ENCODE results near the gene TRIM47. TPM values are rescaled to one million over a fixed set of nuclear protein-coding genes. Genes with fewer than 3 reads are reported as not detected.

TRIM47 gene
- total RNA-seq, 1 experiment from 2014 or later, result 2.5 TPM

DNA sequence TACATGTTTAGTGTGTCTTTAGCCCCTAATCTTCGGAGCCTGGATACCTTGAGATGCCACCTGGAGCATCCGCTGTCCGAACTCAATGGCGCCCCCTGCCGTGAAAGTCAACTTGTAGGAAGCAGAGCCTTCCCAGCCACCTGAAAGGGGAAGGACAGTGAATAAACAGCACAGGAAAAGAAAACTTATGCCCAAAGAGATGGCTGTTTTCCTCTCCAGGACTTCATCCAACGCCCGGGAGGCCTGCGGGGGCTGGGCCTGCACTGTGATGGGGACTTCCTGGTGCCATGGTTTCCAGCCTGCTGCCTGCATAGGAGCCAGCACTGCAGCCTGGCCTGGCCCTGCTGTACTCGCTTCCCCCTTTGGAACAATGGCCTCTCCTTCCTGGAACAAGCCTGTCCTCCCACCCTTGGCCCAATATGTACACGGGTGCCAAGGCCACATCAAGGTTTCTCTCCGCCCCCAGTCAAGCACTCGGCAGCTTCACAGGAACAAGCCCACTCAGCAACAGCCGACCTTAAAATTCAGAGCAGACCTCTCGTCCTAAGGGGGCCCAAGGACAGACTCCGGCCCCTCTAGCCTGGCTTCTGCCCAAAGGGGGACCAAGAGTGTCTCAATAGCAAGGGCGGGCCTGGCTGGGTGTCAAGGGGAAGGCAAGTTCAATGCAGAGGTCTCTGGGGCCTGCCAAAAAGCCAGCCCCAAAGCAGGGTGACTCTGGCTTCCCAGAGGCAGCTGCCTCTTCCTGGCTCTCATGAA lies 29.7 kb downstream of the TRIM47 start:
- TF ChIP-seq, protein P1, sequence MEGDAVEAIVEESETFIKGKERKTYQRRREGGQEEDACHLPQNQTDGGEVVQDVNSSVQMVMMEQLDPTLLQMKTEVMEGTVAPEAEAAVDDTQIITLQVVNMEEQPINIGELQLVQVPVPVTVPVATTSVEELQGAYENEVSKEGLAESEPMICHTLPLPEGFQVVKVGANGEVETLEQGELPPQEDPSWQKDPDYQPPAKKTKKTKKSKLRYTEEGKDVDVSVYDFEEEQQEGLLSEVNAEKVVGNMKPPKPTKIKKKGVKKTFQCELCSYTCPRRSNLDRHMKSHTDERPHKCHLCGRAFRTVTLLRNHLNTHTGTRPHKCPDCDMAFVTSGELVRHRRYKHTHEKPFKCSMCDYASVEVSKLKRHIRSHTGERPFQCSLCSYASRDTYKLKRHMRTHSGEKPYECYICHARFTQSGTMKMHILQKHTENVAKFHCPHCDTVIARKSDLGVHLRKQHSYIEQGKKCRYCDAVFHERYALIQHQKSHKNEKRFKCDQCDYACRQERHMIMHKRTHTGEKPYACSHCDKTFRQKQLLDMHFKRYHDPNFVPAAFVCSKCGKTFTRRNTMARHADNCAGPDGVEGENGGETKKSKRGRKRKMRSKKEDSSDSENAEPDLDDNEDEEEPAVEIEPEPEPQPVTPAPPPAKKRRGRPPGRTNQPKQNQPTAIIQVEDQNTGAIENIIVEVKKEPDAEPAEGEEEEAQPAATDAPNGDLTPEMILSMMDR (IDR thresholded peaks at IDR 0.05; ENCODE audit: insufficient read depth in 1 of 2, low read depth in 1 of 2, low read length in 1 of 2, severe bottlenecking in 1 of 2, unreplicated experiment in 1 of 2), result peak; percentile 64 to 71
- Mint-ChIP-seq H3K36me3 (ENCODE audit: insufficient read depth, unreplicated experiment) (peaks cover 36% of the 10 kb centered on the region), H3K9me3 (ENCODE audit: unreplicated experiment) (no peaks in the 10 kb centered on the region), H3K4me3 (ENCODE audit: unreplicated experiment) (no peak overlapping the region), H3K4me1 (ENCODE audit: low read depth, unreplicated experiment) (peaks cover 26% of the 10 kb centered on the region), H3K27me3 (ENCODE audit: insufficient read depth, unreplicated experiment) (no peaks in the 10 kb centered on the region), H3K27ac (ENCODE audit: unreplicated experiment) (peak overlapping the region; percentile 72)
- CTCF ChIA-PET, result interaction anchor here (0.9 kb wide), 1 partner anchor 11 kb away, joined by 4 read pairs; no protein-coding TSS in a partner anchor
- peak; percentile 77 to 79 for DNase-seq
- no peaks in the 10 kb centered on the region for H3K27me3 ChIP-seq (replicated peaks; ENCODE audit: control insufficient read depth, insufficient read depth, low read length)
- no peak overlapping the region for H3K4me3 ChIP-seq (ENCODE audit: low read depth, low read length)
- no TSS peak for BruUV-seq (replicated peaks)
- intact Hi-C loops (cut with micrococcal nuclease; ENCODE audit: unreplicated experiment), result no loop called here
- POLR2A ChIA-PET, result no interaction called here
- H3K9me3 ChIP-seq, result no peaks in the 10 kb centered on the region
- peaks cover 39% of the 10 kb centered on the region for H3K4me1 ChIP-seq
- peaks cover 8% of the 10 kb centered on the region for H3K36me3 ChIP-seq (ENCODE audit: control insufficient read depth, insufficient read depth, low read length)

DNA sequence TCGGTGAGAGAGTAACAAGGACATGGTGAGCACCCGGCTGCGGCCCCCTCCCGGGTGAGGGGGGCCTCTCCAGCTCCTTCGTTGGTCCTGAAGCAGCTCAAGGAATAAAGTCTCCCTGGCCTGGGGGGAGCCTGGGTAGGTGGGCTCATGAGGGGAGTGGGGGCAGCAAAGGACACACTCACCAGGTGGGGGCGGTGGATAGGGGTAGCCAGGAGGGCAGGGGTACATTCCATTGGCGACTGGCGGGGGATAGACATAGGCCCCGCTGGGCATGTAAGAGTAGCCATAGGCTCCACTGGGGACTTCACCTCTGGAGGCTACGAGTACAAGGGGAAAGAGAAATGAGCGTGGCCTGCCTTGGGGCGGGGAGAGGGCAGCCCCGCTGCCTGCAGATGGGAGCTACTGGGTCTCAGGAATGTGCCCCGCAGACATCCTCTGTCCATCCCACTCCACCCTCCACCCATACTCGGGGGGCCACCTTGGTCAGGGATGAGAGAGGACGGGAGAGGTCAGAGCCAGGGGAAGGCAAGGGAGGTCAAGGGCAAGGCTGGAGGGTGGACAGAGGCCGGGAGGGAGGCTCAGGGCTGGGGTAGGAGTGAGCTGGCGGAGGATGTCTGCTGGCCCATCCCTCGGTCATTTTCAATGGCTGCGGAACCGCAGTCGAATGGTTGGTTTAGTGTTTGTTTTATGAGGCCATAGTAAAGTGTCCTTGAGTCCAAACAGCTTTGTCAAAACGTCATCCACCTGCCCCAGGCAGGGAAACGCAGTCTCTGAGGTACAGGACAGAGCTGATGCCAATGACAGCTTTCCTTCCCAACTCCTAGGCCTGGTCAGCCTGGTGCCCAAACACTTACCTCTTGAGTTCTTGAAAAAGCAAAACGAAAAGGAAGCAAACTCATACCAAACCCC lies 30.5 kb downstream of the TRIM47 start:
- Mint-ChIP-seq H3K27me3 (ENCODE audit: insufficient read depth, unreplicated experiment) (no peaks in the 10 kb centered on the region), H3K27ac (ENCODE audit: unreplicated experiment) (peak overlapping the region; percentile 72), H3K36me3 (ENCODE audit: insufficient read depth, unreplicated experiment) (peaks cover 36% of the 10 kb centered on the region), H3K9me3 (ENCODE audit: unreplicated experiment) (no peaks in the 10 kb centered on the region), H3K4me1 (ENCODE audit: low read depth, unreplicated experiment) (peaks cover 26% of the 10 kb centered on the region), H3K4me3 (ENCODE audit: unreplicated experiment) (no peak overlapping the region)
- CTCF ChIA-PET, result interaction anchor here (0.7 to 2.8 kb wide), 3 partner anchors 8 to 576 kb away, joined by 4 to 34 read pairs (median 4); partner anchors contain the start of gene WBP2
- Histone ChIP-seq H3K9me3 (no peaks in the 10 kb centered on the region), H3K27me3 (replicated peaks; ENCODE audit: control insufficient read depth, insufficient read depth, low read length) (no peaks in the 10 kb centered on the region), H3K36me3 (ENCODE audit: control insufficient read depth, insufficient read depth, low read length) (peaks cover 8% of the 10 kb centered on the region), H3K4me3 (ENCODE audit: low read depth, low read length) (no peak overlapping the region), H3K4me1 (peaks cover 41% of the 10 kb centered on the region)
- intact Hi-C loops (cut with micrococcal nuclease; ENCODE audit: unreplicated experiment), result no loop called here
- BruUV-seq (replicated peaks), result no TSS peak
- no peak for DNase-seq
- POLR2A ChIA-PET, result interaction anchor here (3.7 kb wide), 1 partner anchor 68 kb away, joined by 15 read pairs; a partner anchor contains a TSS
- TF ChIP-seq, protein P1 (IDR thresholded peaks at IDR 0.05; ENCODE audit: insufficient read depth in 1 of 2, low read depth in 1 of 2, low read length in 1 of 2, severe bottlenecking in 1 of 2, unreplicated experiment in 1 of 2), result no peak
